ENCODE data around the gene SFXN2. TPM values are rescaled to one million over a fixed set of nuclear protein-coding genes. Genes with fewer than 3 reads are reported as not detected.
A peak's percentile ranks its signal among the peaks of the same experiment; 100 is the strongest.

The SFXN2 gene
- total and polyA plus RNA-seq, 7 donors, result 0.66 to 11.6 (median 2.4) TPM

DNA sequence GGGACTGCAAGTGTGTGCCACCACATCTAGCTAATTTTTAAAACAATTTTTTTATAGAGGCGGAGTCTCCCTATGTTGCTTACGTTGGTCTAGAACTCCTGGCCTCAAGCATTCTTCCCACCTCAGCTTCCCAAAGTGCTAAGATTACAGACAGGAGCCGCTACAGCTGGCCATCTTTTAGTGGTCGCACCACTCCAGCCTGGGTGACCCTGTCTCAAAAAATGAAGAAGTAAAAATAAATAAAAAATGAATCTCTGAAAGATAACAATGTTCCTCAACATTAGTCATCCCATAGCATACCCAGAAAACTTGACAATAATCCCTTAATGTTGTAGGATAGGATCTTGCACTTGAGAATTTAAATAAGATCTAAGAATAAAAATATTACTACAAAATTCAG, 47.5 kb downstream of the SFXN2 start:
- H3K4me3 ChIP-seq, result no peak overlapping the region
- no peak for TF ChIP-seq EP300 (IDR thresholded peaks at IDR 0.05)
- TF ChIP-seq POLR2A (IDR thresholded peaks at IDR 0.05), result no peak
- intact Hi-C loops (cut with DNase I), result loop anchor here (2.0 kb wide), 1 partner anchor 13 kb away; no protein-coding TSS in a partner anchor
- H3K27ac ChIP-seq, result peak overlapping the region in 2 of 4 donors; percentile 27 to 85
- H3K36me3 ChIP-seq, result peaks cover 0 to 5% (median 0%) of the 10 kb centered on the region in 4 donors
- no peaks in the 10 kb centered on the region for H3K27me3 ChIP-seq
- H3K4me1 ChIP-seq, result peaks cover 0 to 60% (median 42%) of the 10 kb centered on the region in 4 donors
- WGBS, 2 donors, result 95 to 97% methylated on average over 4 of the region's 4 CpGs
- H3K9me3 ChIP-seq, result no peaks in the 10 kb centered on the region
- no peak for DNase-seq

DNA sequence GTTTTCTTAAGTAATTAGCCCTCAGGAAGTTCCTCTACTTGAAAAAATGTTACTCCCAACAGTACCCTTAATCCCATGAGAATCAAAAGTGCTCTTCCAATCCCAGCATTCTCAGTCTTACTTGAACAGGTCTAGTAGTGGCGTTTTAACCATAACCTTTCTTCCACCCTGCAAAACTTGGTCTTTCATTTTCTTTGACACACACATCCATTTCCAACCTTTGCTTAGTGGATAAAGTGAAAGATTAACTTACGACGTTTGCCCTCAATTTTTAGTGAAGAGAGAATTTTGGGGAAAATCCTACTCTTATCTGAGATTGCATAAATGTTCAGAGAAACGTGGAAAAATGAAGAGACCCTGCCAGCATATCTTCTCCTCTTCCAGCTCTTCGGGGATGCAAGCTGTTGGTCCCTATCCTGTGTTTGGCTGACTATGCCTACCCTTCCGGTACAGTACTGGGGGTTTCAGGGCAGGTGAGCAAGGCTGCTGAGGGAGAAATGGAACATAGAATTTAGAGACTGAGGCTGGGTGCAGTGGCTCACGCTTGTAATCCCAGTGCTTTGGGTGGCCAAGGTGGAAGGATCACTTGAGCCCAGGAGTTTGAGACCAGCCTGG, 48.1 kb downstream of the SFXN2 start:
- Histone ChIP-seq H3K4me1 (peaks cover 0 to 66% (median 44%) of the 10 kb centered on the region in 4 donors), H3K4me3 (no peak overlapping the region), H3K9me3 (no peaks in the 10 kb centered on the region), H3K27ac (peak overlapping the region in 2 of 4 donors; percentile 75 to 85), H3K27me3 (no peaks in the 10 kb centered on the region), H3K36me3 (peaks cover 0 to 5% (median 0%) of the 10 kb centered on the region in 4 donors)
- TF ChIP-seq POLR2AphosphoS5 (IDR thresholded peaks at IDR 0.05) (no peak), POLR2A (IDR thresholded peaks at IDR 0.05) (no peak), EP300 (IDR thresholded peaks at IDR 0.05) (no peak)
- TF ChIP-seq, protein P1, sequence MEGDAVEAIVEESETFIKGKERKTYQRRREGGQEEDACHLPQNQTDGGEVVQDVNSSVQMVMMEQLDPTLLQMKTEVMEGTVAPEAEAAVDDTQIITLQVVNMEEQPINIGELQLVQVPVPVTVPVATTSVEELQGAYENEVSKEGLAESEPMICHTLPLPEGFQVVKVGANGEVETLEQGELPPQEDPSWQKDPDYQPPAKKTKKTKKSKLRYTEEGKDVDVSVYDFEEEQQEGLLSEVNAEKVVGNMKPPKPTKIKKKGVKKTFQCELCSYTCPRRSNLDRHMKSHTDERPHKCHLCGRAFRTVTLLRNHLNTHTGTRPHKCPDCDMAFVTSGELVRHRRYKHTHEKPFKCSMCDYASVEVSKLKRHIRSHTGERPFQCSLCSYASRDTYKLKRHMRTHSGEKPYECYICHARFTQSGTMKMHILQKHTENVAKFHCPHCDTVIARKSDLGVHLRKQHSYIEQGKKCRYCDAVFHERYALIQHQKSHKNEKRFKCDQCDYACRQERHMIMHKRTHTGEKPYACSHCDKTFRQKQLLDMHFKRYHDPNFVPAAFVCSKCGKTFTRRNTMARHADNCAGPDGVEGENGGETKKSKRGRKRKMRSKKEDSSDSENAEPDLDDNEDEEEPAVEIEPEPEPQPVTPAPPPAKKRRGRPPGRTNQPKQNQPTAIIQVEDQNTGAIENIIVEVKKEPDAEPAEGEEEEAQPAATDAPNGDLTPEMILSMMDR (IDR thresholded peaks at IDR 0.05), result no peak
- intact Hi-C loops (cut with DNase I), result no loop called here
- no peak for DNase-seq
- WGBS, 2 donors, result 82 to 92% methylated on average over 7 of the region's 7 CpGs

DNA sequence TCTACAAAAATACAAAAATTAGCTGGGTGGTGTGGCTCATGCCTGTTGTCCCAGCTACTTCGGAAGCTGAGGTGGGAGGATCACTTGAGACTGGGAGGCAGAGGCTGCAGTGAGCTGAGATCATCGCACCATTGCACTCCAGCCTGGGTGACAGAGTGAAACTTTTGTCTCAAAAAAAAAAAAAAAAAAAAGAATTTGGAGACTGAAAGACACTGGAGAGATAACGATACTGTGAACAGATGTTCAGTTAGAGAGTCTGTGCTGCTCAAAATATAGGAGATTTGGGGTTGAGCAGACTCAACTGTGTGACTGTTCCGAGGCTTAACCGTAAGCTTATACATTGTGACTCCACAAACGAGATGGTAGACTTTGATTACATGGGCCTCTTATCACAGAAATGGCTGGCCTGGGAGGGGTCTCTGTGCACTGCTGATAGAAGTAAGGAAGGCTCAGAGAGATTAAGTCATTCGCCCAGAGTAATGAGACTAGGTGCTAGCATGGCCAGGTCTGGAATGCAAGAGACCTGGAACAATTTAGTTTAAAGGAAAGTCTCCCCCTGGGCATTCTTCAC, 48.7 kb downstream of the SFXN2 start:
- H3K27me3 ChIP-seq, result no peaks in the 10 kb centered on the region
- DNase-seq, result no peak
- TF ChIP-seq POLR2AphosphoS5 (IDR thresholded peaks at IDR 0.05) (no peak), EP300 (IDR thresholded peaks at IDR 0.05) (no peak), POLR2A (IDR thresholded peaks at IDR 0.05) (no peak)
- TF ChIP-seq, protein P1 (IDR thresholded peaks at IDR 0.05), result no peak
- peaks cover 0 to 5% (median 0%) of the 10 kb centered on the region in 4 donors for H3K36me3 ChIP-seq
- intact Hi-C loops (cut with DNase I), result no loop called here
- H3K4me3 ChIP-seq, result no peak overlapping the region
- H3K9me3 ChIP-seq, result no peaks in the 10 kb centered on the region
- peak overlapping the region in 2 of 4 donors; percentile 2 to 75 for H3K27ac ChIP-seq
- WGBS, 2 donors, result 91 to 97% methylated on average over 7 of the region's 7 CpGs
- peaks cover 0 to 66% (median 46%) of the 10 kb centered on the region in 4 donors for H3K4me1 ChIP-seq

DNA sequence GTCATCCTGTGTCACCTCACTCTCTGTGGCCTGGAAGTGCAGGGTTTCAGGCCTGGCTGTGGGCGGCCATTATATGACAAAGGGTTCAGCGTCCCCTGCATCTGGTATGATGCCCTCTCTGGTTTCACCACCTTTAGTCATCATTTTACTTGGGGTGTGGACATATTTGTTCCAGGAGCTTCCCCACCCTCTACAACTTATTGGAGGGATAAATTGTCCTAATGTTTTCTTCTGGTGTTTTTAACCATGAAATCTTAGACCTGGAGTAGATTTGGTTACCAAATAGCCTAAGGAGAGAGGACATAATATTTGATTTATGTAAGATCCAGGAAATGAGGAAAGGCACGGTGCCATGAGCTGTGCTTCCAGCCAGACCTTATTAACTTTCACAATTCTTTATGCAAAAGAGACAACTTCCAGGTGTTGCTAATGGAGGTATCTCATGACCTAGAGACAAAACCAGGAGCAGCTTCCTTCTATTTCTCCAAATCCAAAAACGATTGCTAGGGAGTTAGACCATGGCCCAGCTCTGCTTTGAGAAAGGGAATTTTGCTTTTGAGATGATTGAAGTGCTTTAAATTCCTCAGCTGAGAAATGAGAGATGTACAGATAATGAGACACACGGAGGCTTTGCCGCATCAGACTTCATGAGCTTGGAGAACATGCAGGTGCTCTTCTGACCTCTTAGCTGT, 50.2 kb downstream of the SFXN2 start:
- WGBS, 2 donors, result 77 to 89% methylated on average over 6 of the region's 6 CpGs
- peak overlapping the region; percentile 3 to 75 (median 59) for H3K27ac ChIP-seq

More for the DNA sequence above, 50.2 kb downstream of the SFXN2 start:
- TF ChIP-seq POLR2A (IDR thresholded peaks at IDR 0.05) (no peak), EP300 (IDR thresholded peaks at IDR 0.05) (no peak), POLR2AphosphoS5 (IDR thresholded peaks at IDR 0.05) (peak in 3 of 4 donors; percentile 22 to 66 (median 51))
- TF ChIP-seq, protein P1 (IDR thresholded peaks at IDR 0.05), result no peak
- Histone ChIP-seq H3K27me3 (no peaks in the 10 kb centered on the region), H3K9me3 (no peaks in the 10 kb centered on the region), H3K36me3 (peaks cover 0 to 5% (median 0%) of the 10 kb centered on the region in 4 donors), H3K4me3 (no peak overlapping the region), H3K4me1 (peaks cover 0 to 62% (median 41%) of the 10 kb centered on the region in 4 donors)
- intact Hi-C loops (cut with DNase I), result no loop called here
- DNase-seq, result no peak

Measured in sigmoid colon (tissue), 7 donors.